SK-N-SH treated with all-trans-retinoic acid at 6 μM for 48 hours (cell line): ENCODE results near the gene HOXD12.

Experiments
- ARNTL ChIP-seq: fragments of 450-650 bp; formaldehyde crosslinking; IDR thresholded peaks from 2 replicates; pipeline ENCODE4 v1.5.0; 2020; ENCODE audit warnings: low read depth, mild to moderate bottlenecking, moderate library complexity, borderline replicate concordance
- CREB5 ChIP-seq: fragments of 250-450 bp; sonication (Bioruptor Pico); IDR thresholded peaks from 2 replicates; pipeline ENCODE4 v1.5.1; 2020; ENCODE audit warnings: low read depth, mild to moderate bottlenecking, moderate library complexity
- CSDC2 ChIP-seq: fragments of 250-450 bp; sonication (Bioruptor Pico); IDR thresholded peaks from 2 replicates; pipeline ENCODE4 v1.5.0; 2020; ENCODE audit warnings: mild to moderate bottlenecking, moderate library complexity
- GLIS3 ChIP-seq: fragments of 250-450 bp; sonication (Bioruptor Pico); IDR thresholded peaks from 2 replicates; pipeline ENCODE4 v1.5.0; 2020; ENCODE audit warnings: mild to moderate bottlenecking, moderate library complexity
- PATZ1 ChIP-seq: fragments of 250-450 bp; sonication (Bioruptor Pico); IDR thresholded peaks from 2 replicates; pipeline ENCODE4 v1.8.0; 2020; ENCODE audit warnings: mild to moderate bottlenecking, moderate library complexity, borderline replicate concordance
- PPARA ChIP-seq: fragments of 250-450 bp; sonication (Bioruptor Pico); IDR thresholded peaks from 2 replicates; pipeline ENCODE4 v1.5.0; 2020; ENCODE audit warnings: mild to moderate bottlenecking, borderline replicate concordance
- SNAI2 ChIP-seq: fragments of 250-450 bp; sonication (Bioruptor Pico); IDR thresholded peaks from 2 replicates; pipeline ENCODE4 v1.5.0; 2020; ENCODE audit warnings: mild to moderate bottlenecking, moderate library complexity
- ZFP3 ChIP-seq: fragments of 250-450 bp; sonication (Bioruptor Pico); IDR thresholded peaks from 2 replicates; pipeline ENCODE4 v1.5.0; 2020; ENCODE audit warnings: mild to moderate bottlenecking, moderate library complexity
- ZFP30 ChIP-seq: fragments of 450-650 bp; formaldehyde crosslinking; IDR thresholded peaks from 2 replicates; pipeline ENCODE4 v1.5.0; 2022; ENCODE audit warnings: mild to moderate bottlenecking, moderate library complexity
- ZNF565 ChIP-seq: fragments of 450-650 bp; formaldehyde crosslinking; conservative IDR thresholded peaks from 2 replicates; pipeline ENCODE4 v1.5.0; 2020; ENCODE audit warnings: low read depth, mild to moderate bottlenecking, moderate library complexity

GRCh38 chr2:176139661-176140512, 40.3 kb downstream of the HOXD12 start:
- TF ChIP-seq ZFP3 (CRISPR knock-in tag) (no peak), CREB5 (CRISPR knock-in tag) (no peak), PATZ1 (CRISPR knock-in tag) (no peak), SNAI2 (CRISPR knock-in tag) (no peak), ZNF565 (no peak), ZFP30 (CRISPR knock-in tag) (no peak), CSDC2 (CRISPR knock-in tag) (no peak), ARNTL (CRISPR knock-in tag) (no peak), GLIS3 (no peak), PPARA (CRISPR knock-in tag) (no peak)
